K562 (cell line): ENCODE measurements around the gene PDCD1LG2. TPM values are rescaled to one million over a fixed set of nuclear protein-coding genes. Genes with fewer than 3 reads are reported as not detected.

Source experiments
- ATAC-seq: fragments of 200-7000 bp; cut with Tn5 transposase; 3 replicates; pipeline ENCODE4 v1.9.1; 2020; ENCODE audit warnings: moderate library complexity
- BruUV-seq: library from RNA; stranded (reverse); fragments of 400-500 nt; replicated peaks from 2 replicates; lab custom pipeline; 2021; lab: Mats Ljungman, UMichigan
- CTCF ChIA-PET: fragments of 300-600 bp; formaldehyde crosslinking; extraction: SDS; loops from one replicate; lab custom pipeline; 2021; ENCODE audit warnings: low intra/inter-chr PET ratio; lab: Yijun Ruan, JAX
- POLR2A ChIA-PET: fragments of 300-600, 350-650 bp; sonication (Branson Sonifier 250); formaldehyde crosslinking; extraction: SDS; loops from one replicate; lab custom pipeline; 2021; ENCODE audit warnings: antibody characterized with exemption, inconsistent platforms; lab: Yijun Ruan, JAX
- DNase-seq, 4 experiments: peaks; one replicate each; pipeline versions ENCODE4 v3.0.0 to v3.0.0-alpha.2; 2011 to 2018; ENCODE audit warnings: low spot score in 3 of 4, mixed read lengths in 3 of 4; ENCODE audit errors: extremely low read depth in 1 of 4
- FAIRE-seq: peaks from 2 replicates; lab custom pipeline; 2011; peaks lifted over from hg19 to GRCh38; lab: Jason Lieb, UNC
- H2AFZ ChIP-seq: 2 replicates; pipeline ENCODE4 v1.6.0; 2011; ENCODE audit warnings: low read depth, low read length, control low read depth, inconsistent platforms
- H3K27ac ChIP-seq: fragments of 200-600 bp; 3 replicates; pipeline ENCODE4 v1.8.0; 2011; ENCODE audit warnings: low read depth, mild to moderate bottlenecking, control low read depth, inconsistent platforms, low read length, moderate library complexity, mixed read lengths; ENCODE audit errors: extremely low read depth
- H3K27me3 ChIP-seq, 2 experiments: fragments of 300-600 bp in 1 of 2; 2 replicates in 1 of 2; 3 replicates in 1 of 2; pipeline versions ENCODE4 v1.6.0 to v1.8.0; 2011; ENCODE audit warnings: inconsistent platforms in 2 of 2, low read length in 2 of 2, mild to moderate bottlenecking in 1 of 2, mixed read lengths in 1 of 2, moderate library complexity in 1 of 2; ENCODE audit not compliant: control insufficient read depth in 2 of 2, insufficient read depth in 2 of 2
- H3K36me3 ChIP-seq: fragments of 300-600 bp; 3 replicates; pipeline ENCODE4 v1.8.0; 2011; ENCODE audit warnings: mild to moderate bottlenecking, low read length, inconsistent platforms; ENCODE audit not compliant: control insufficient read depth, insufficient read depth
- H3K4me1 ChIP-seq, 2 experiments: fragments of 200-600 bp in 1 of 2; replicated peaks in 1 of 2; 2 replicates in 1 of 2; 3 replicates in 1 of 2; pipeline versions ENCODE4 v1.5.1 to v1.8.0; 2011; ENCODE audit warnings: inconsistent platforms in 2 of 2, low read length in 2 of 2, mild to moderate bottlenecking in 1 of 2, mixed read lengths in 1 of 2, moderate library complexity in 1 of 2; ENCODE audit not compliant: control insufficient read depth in 2 of 2, insufficient read depth in 2 of 2
- H3K4me2 ChIP-seq: 2 replicates; pipeline ENCODE4 v1.6.1; 2011; ENCODE audit warnings: low read length, control low read depth, inconsistent platforms, mixed read lengths; ENCODE audit not compliant: insufficient read depth
- H3K4me3 ChIP-seq: fragments of 200-600 bp; sonication (generic), shearing (Covaris generic); 2 replicates; pipeline ENCODE4 v1.5.1; 2016; ENCODE audit warnings: control low read depth, inconsistent platforms
- H3K79me2 ChIP-seq: fragments of 200-600 bp; 3 replicates; pipeline ENCODE4 v1.8.0; 2011; ENCODE audit warnings: low read length, inconsistent platforms; ENCODE audit not compliant: control insufficient read depth, insufficient read depth
- H3K9ac ChIP-seq, 2 experiments: 2 replicates each; pipeline versions ENCODE4 v1.6.0 to v1.6.1; 2011; ENCODE audit warnings: low read depth in 2 of 2, low read length in 2 of 2, control low read depth in 1 of 2, inconsistent platforms in 1 of 2, mild to moderate bottlenecking in 1 of 2, mixed read lengths in 1 of 2; ENCODE audit not compliant: insufficient read depth in 1 of 2
- H3K9me1 ChIP-seq: one replicate; pipeline ENCODE4 v1.6.0; 2011; ENCODE audit warnings: inconsistent platforms, mild to moderate bottlenecking, low read length, moderate library complexity; ENCODE audit not compliant: control insufficient read depth, insufficient read depth
- H3K9me3 ChIP-seq: replicated peaks from 2 replicates; pipeline ENCODE4 v1.5.1; 2011; ENCODE audit warnings: low read depth, low read length, inconsistent platforms; ENCODE audit not compliant: control insufficient read depth, insufficient read depth
- H4K20me1 ChIP-seq: replicated peaks from 2 replicates; pipeline ENCODE4 v1.6.1; 2011; ENCODE audit warnings: low read length, inconsistent platforms, mixed read lengths; ENCODE audit not compliant: control insufficient read depth, insufficient read depth
- CBFB ChIP-seq: sonication (generic); formaldehyde crosslinking; IDR thresholded peaks from 2 replicates; pipeline ENCODE4 v1.4.0; 2020; ENCODE audit warnings: mild to moderate bottlenecking, missing genetic modification reagents
- CEBPG ChIP-seq, 3 experiments: fragments of 200-800 bp in 1 of 3; sonication (Bioruptor generic) in 1 of 3; sonication (generic) in 1 of 3; formaldehyde crosslinking in 1 of 3; IDR thresholded peaks in 2 of 3; conservative IDR thresholded peaks in 1 of 3; 2 replicates each; pipeline versions ENCODE4 v1.6.1 to v1.8.0; 2016 to 2022; ENCODE audit warnings: missing compliant biosample characterization in 2 of 3, missing genetic modification characterization in 2 of 3, mild to moderate bottlenecking in 1 of 3, missing genetic modification reagents in 1 of 3
- DNMT1 ChIP-seq: fragments of 450-650 bp; IDR thresholded peaks from 2 replicates; pipeline ENCODE4 v1.6.1; 2016; ENCODE audit warnings: antibody characterized with exemption, mild to moderate bottlenecking
- FOXP4 ChIP-seq: sonication (generic); formaldehyde crosslinking; IDR thresholded peaks from 2 replicates; pipeline ENCODE4 v1.8.0; 2022; ENCODE audit warnings: mild to moderate bottlenecking, missing genetic modification reagents, borderline replicate concordance
- WHSC1 ChIP-seq: IDR thresholded peaks from one replicate; pipeline ENCODE4 v1.6.1; 2012; ENCODE audit warnings: low read length, control low read depth, inconsistent platforms
- XRCC5 ChIP-seq: fragments of 200-400 bp; formaldehyde crosslinking; IDR thresholded peaks from 2 replicates; pipeline ENCODE4 v1.6.1; 2017; ENCODE audit warnings: low read depth, mild to moderate bottlenecking, low read length
- ZFP91 ChIP-seq: sonication (generic); formaldehyde crosslinking; IDR thresholded peaks from 2 replicates; pipeline ENCODE4 v1.8.0; 2022; ENCODE audit warnings: mild to moderate bottlenecking, missing genetic modification reagents
- ZNF408 ChIP-seq: fragments of 250-450 bp; sonication (Bioruptor Pico); IDR thresholded peaks from 2 replicates; pipeline ENCODE4 v1.4.0; 2020; ENCODE audit warnings: low read depth, mild to moderate bottlenecking, moderate library complexity
- WGBS: fragments of 100-300 bp; shearing (Covaris generic); methylation state at CpG from one replicate; pipeline ENCODE4 v1.1.6; 2016; ENCODE audit warnings: low coverage, mixed read lengths; ENCODE audit not compliant: insufficient coverage; ENCODE audit errors: missing lambda C conversion rate; 5-methylcytosine and 5-hydroxymethylcytosine counted together
- in situ Hi-C: fragments of 300-500 bp; cut with MboI; formaldehyde crosslinking; loops from 4 replicates; pipeline ENCODE4 v1.15.0; 2018; ENCODE audit warnings: inconsistent platforms, mixed read lengths
- intact Hi-C: fragments of 100-400 bp; cut with micrococcal nuclease; formaldehyde crosslinking; loops from 2 replicates; pipeline ENCODE4 v1.14.2; 2022
- polyA plus RNA-seq, 8 experiments: library from polyadenylated mRNA; depleted of rRNA in 4 of 8; stranded (reverse) in 5 of 8; unstranded in 3 of 8; fragments of >200 nt; fragmentation: Nextera tagmentation in 2 of 8; fragmentation: Illumina TruSeq in 1 of 8; extraction: Ambion mirVana in 2 of 8; extraction: Trizol in 1 of 8; gene quantifications; 2 replicates each; pipeline versions ENCODE4 v1.2.1 to v1.2.3, GENCODE V29; 2011 to 2014; ENCODE audit warnings: inconsistent platforms in 1 of 8, missing spikeins in 1 of 8
- total RNA-seq, 7 experiments: library from RNA; depleted of rRNA in 6 of 7; stranded (reverse); fragments of >200 nt in 6 of 7; fragmentation: Illumina TruSeq in 2 of 7; extraction: Trizol in 2 of 7; gene quantifications; 2 replicates each; pipeline versions ENCODE4 v1.2.1 to v1.2.3, GENCODE V29; 2011 to 2021; ENCODE audit warnings: low replicate concordance in 1 of 7

PDCD1LG2 gene
- total and polyA plus RNA-seq, 9 of the 15 experiments (the other 6 are each of a cell fraction or from before 2014, with no cell fraction given) = not detected

GRCh38 chr9:5569891-5570290 is 59.6 kb downstream of the PDCD1LG2 start (continued):
- no peak for TF ChIP-seq FOXP4 (CRISPR knock-in tag)

- H3K4me3 ChIP-seq = no peak overlapping the region
Observed at GRCh38 chr9:5571629-5572232, 61.4 kb downstream of the PDCD1LG2 start.

More at GRCh38 chr9:5571629-5572232, 61.4 kb downstream of the PDCD1LG2 start:
- Histone ChIP-seq H3K27ac (no peak overlapping the region), H2AFZ (no peak overlapping the region), H3K9me3 (no peaks in the 10 kb centered on the region), H3K9ac (no peak overlapping the region), H3K4me2 (no peak overlapping the region), H3K36me3 (no peaks in the 10 kb centered on the region), H4K20me1 (no peaks in the 10 kb centered on the region), H3K27me3 (no peaks in the 10 kb centered on the region), H3K4me1 (0 out of 5 replicates have a peak, but pooled peaks cover 0 to 6% of the 10 kb centered on the region in 2 experiments), H3K79me2 (no peaks in the 10 kb centered on the region), H3K9me1 (no peaks in the 10 kb centered on the region)
- no TSS peak for BruUV-seq
- no peak for DNase-seq
- ChIA-PET CTCF (no interaction called here), POLR2A (no interaction called here)
- in situ Hi-C loops = no loop called here
- TF ChIP-seq WHSC1 = no peak
- no peak for TF ChIP-seq ZNF408 (CRISPR knock-in tag)
- no peak for TF ChIP-seq DNMT1
- TF ChIP-seq CEBPG (CRISPR knock-in tag; IDR thresholded peaks at IDR 0.05) = no peak
- TF ChIP-seq CEBPG (tag; conservative IDR thresholded peaks at IDR 0.05 in 1 of 2, IDR thresholded peaks at IDR 0.05 in 1 of 2) = 0 out of 4 replicates have a peak, but pooled peaks of 1 of the 2 experiments have one; percentile 38
- no peak for TF ChIP-seq CBFB (CRISPR knock-in tag)
- no peak for TF ChIP-seq XRCC5
- TF ChIP-seq ZFP91 (CRISPR knock-in tag) = no peak
- WGBS = 36% methylated on average over 1 of the region's 1 CpG
- intact Hi-C loops = no loop called here
- ATAC-seq = no peak
- no peak for FAIRE-seq
